ENCODE measurements around the gene OXSR1. TPM values are rescaled to one million over a fixed set of nuclear protein-coding genes. Genes with fewer than 3 reads are reported as not detected.

OXSR1 gene
- total RNA-seq, 6 experiments from 2014 or later = 48.5 to 54.3 (median 51.5) TPM

GRCh38 chr3:38255627-38256026, 90.3 kb downstream of the OXSR1 start:
- H3K4me3 Mint-ChIP-seq = no peak overlapping the region
- TF ChIP-seq CTCF (IDR thresholded peaks at IDR 0.05) = no peak
- H3K9me3 Mint-ChIP-seq = no peaks in the 10 kb centered on the region
- no peaks in the 10 kb centered on the region for H3K27me3 Mint-ChIP-seq (ENCODE audit: insufficient read depth)
- no peak for DNase-seq
- H3K4me1 Mint-ChIP-seq (ENCODE audit: low read depth) = peaks cover 28% of the 10 kb centered on the region
- H3K27ac Mint-ChIP-seq = no peak overlapping the region
- peaks cover 69% of the 10 kb centered on the region for H3K36me3 Mint-ChIP-seq (ENCODE audit: low read depth)

- H3K4me3 Mint-ChIP-seq = no peak overlapping the region
- H3K27ac Mint-ChIP-seq = peak overlapping the region; percentile 10; the same call in 1 of the 2 replicates
- H3K4me1 Mint-ChIP-seq (ENCODE audit: low read depth) = peaks cover 28% of the 10 kb centered on the region
- no peaks in the 10 kb centered on the region for H3K9me3 Mint-ChIP-seq
- no peak for DNase-seq
- H3K27me3 Mint-ChIP-seq (ENCODE audit: insufficient read depth) = no peaks in the 10 kb centered on the region
- no peak for TF ChIP-seq CTCF (IDR thresholded peaks at IDR 0.05)
- H3K36me3 Mint-ChIP-seq (ENCODE audit: low read depth) = peaks cover 64% of the 10 kb centered on the region
Observed at GRCh38 chr3:38257583-38257982, 92.2 kb downstream of the OXSR1 start.

GRCh38 chr3:38260474-38260873, 95.1 kb downstream of the OXSR1 start:
- no peak for TF ChIP-seq CTCF (IDR thresholded peaks at IDR 0.05)
- Mint-ChIP-seq H3K36me3 (ENCODE audit: low read depth) (peaks cover 37% of the 10 kb centered on the region), H3K4me3 (no peak overlapping the region; the same call in 1 of the 2 replicates), H3K27ac (no peak overlapping the region), H3K4me1 (ENCODE audit: low read depth) (peaks cover 28% of the 10 kb centered on the region), H3K9me3 (no peaks in the 10 kb centered on the region), H3K27me3 (ENCODE audit: insufficient read depth) (no peaks in the 10 kb centered on the region)
- DNase-seq = no peak

- TF ChIP-seq CTCF (IDR thresholded peaks at IDR 0.05) = no peak
- Mint-ChIP-seq H3K36me3 (ENCODE audit: low read depth) (peaks cover 19% of the 10 kb centered on the region; the same call in 1 of the 2 replicates), H3K4me3 (no peak overlapping the region), H3K27ac (no peak overlapping the region), H3K9me3 (no peaks in the 10 kb centered on the region), H3K27me3 (ENCODE audit: insufficient read depth) (no peaks in the 10 kb centered on the region; the same call in 1 of the 2 replicates), H3K4me1 (ENCODE audit: low read depth) (no peaks in the 10 kb centered on the region)
- no peak for DNase-seq
Observed at GRCh38 chr3:38264353-38264771, 99.0 kb downstream of the OXSR1 start.

- Mint-ChIP-seq H3K4me1 (ENCODE audit: low read depth) (no peaks in the 10 kb centered on the region), H3K27me3 (ENCODE audit: insufficient read depth) (no peaks in the 10 kb centered on the region; the same call in 1 of the 2 replicates), H3K36me3 (ENCODE audit: low read depth) (peaks cover 19% of the 10 kb centered on the region; the same call in 1 of the 2 replicates), H3K4me3 (no peak overlapping the region), H3K9me3 (no peaks in the 10 kb centered on the region), H3K27ac (no peak overlapping the region)
- DNase-seq = no peak
- TF ChIP-seq CTCF (IDR thresholded peaks at IDR 0.05) = no peak
Observed at GRCh38 chr3:38264779-38265178, 99.4 kb downstream of the OXSR1 start.

Measured in HFFc6 (cell line).